ENCODE data around the gene AJM1. TPM values are rescaled to one million over a fixed set of nuclear protein-coding genes. Genes with fewer than 3 reads are reported as not detected.

AJM1 gene
- polyA plus RNA-seq, 3 donors from 2014 or later: 0.09 to 1.00 (median 0.82) TPM

DNA sequence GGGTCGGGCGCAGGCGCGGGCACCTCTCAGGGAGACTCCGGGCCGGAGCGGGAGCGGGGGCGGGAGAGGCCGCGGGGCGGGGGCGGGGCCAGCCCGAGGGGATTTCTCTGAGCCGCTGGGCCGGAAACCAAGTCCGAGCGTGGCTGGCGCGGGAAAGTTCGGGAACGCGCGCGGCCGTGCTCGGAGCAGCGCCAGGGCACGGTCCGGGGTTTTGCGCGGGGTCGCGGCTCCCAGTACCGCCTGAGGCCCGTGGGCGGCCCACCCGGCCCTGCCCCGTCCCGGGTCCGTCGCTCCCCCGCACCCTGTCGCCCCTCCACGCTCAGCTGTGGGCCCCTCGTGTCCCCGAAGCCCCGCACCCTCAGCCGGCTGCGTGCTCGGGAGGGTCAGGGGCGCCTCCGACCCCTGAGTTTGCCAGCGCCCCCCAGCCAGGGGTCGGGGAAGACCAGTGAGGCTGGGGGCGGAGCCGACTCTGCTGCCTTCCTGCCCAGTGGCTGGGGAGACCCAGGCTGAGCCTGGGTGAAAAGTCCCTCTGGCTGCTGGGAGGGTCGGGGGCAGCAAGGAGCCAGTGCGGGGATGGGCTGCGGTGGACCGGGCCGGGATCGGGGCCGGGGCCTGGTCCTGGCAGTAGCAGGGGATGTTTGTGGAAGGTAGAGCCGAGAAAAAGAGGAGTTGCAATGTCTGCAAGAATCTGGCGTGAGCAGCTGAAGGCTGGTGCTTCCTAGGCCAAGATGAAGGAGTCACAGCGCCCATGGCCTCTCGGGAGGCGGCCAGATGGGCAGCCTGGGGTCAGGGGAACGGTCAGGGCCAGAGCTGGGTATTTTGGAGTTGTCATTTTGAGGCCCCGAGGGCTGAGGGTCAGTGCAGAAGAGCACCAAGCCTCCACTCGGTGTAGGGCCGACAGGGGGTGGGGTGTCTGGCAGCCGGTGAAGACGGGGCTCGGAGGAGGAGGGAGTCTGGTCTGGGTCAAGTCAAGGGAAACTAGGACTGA, 44.6 kb downstream of the AJM1 start:
- Mint-ChIP-seq H3K4me1 (peaks cover 23 to 32% of the 10 kb centered on the region in 2 donors), H3K9me3 (no peaks in the 10 kb centered on the region)
- peak in 2 of 3 donors; percentile 24 to 32 for DNase-seq

DNA sequence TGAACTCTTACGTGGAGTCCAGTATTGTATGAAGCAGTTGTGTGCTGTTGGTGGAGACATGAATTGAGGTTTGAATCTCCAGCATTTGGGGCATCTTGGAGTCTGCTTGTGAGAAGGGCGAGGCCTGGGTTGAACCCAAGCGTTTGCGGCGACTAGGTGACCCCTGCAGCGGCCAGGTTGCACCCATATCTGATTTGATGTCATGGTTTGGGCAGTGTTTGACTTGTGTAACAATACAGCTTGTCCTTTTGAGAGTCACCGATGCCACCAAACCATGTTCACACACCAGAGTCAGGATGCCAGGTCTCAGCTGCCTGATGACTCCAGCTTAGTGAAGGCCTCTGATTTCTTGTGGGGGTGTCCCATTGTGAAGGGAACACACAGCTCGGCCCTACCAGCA, 46.2 kb downstream of the AJM1 start:
- no peaks in the 10 kb centered on the region for H3K36me3 Mint-ChIP-seq
- no peak for DNase-seq
- H3K4me3 Mint-ChIP-seq: no peak overlapping the region
- H3K4me1 Mint-ChIP-seq: peaks cover 15 to 24% of the 10 kb centered on the region in 2 donors
- peaks cover 0 to 5% (median 0%) of the 10 kb centered on the region in 3 donors for H3K27me3 Mint-ChIP-seq (ENCODE audit: low read depth in 3 of 3)
- no peaks in the 10 kb centered on the region for H3K9me3 Mint-ChIP-seq
- peak overlapping the region in 1 of 6 donors; percentile 57 for H3K27ac Mint-ChIP-seq

More for the DNA sequence above, 44.6 kb downstream of the AJM1 start:
- Mint-ChIP-seq H3K27me3 (ENCODE audit: low read depth in 3 of 3) (peaks cover 0 to 5% (median 2%) of the 10 kb centered on the region in 3 donors), H3K4me3 (peak overlapping the region; percentile 81 to 89 (median 85)), H3K27ac (peak overlapping the region; percentile 87 to 97 (median 92)), H3K36me3 (no peaks in the 10 kb centered on the region)

DNA sequence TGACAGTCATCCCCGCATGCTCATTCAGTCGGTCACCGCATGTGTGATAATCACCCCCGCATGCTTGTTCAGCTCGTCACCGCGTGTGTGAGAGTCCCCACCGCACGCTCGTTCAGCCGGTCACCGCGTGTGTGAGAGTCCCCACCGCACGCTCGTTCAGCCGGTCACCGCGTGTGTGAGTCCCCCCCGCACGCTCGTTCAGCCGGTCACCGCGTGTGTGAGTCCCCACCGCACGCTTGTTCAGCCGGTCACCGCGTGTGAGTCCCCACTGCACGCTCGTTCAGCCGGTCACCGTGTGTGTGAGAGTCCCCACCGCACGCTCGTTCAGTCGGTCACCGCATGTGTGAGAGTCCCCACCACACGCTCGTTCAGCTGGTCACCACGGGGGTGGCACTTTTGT, 47.6 kb downstream of the AJM1 start:
- peak overlapping the region in 1 of 6 donors; percentile 13 for H3K27ac Mint-ChIP-seq

DNA sequence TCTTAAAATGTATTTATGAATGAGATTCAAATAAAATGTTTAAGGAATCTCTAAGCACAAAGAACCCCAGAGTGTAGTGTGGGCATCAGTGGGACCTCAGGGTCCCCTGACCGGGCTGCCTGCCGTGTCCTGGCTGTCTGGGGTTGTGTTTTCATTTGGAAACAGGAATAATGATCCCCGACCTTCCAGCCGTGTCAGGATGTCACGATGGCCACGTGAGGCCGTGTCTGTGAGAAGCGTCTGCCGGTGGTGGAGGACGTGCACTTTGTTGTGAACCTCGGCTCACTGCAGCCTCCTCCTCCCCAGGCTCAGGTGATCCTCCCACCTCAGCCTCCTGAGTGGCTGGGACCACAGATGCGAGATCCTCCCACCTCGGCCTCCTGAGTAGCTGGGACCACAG, 48.4 kb downstream of the AJM1 start:
- Mint-ChIP-seq H3K9me3 (no peaks in the 10 kb centered on the region), H3K4me3 (no peak overlapping the region), H3K27ac (no peak overlapping the region), H3K4me1 (peaks cover 23% of the 10 kb centered on the region in 2 donors), H3K27me3 (ENCODE audit: low read depth in 3 of 3) (peaks cover 0 to 5% (median 0%) of the 10 kb centered on the region in 3 donors), H3K36me3 (no peaks in the 10 kb centered on the region)
- DNase-seq: no peak

More for the DNA sequence above, 47.6 kb downstream of the AJM1 start:
- Mint-ChIP-seq H3K36me3 (no peaks in the 10 kb centered on the region), H3K9me3 (no peaks in the 10 kb centered on the region), H3K27me3 (ENCODE audit: low read depth in 3 of 3) (peaks cover 0 to 5% (median 0%) of the 10 kb centered on the region in 3 donors), H3K4me3 (no peak overlapping the region), H3K4me1 (peaks cover 23 to 30% of the 10 kb centered on the region in 2 donors)
- DNase-seq: no peak

Other genes with a start within 250 kb of the AJM1 start
- gene EGFL7, start 179.6 kb upstream of the AJM1 start, polyA plus RNA-seq: 1 to 10 TPM in 1 of 3 donors, not detected in 2; 1.6 TPM
- 10 to 100 TPM; 34.0 to 40.9 (median 35.2) TPM for gene AGPAT2, start 155.0 kb upstream of the AJM1 start, polyA plus RNA-seq
- under 1 TPM in 1 of 3 donors, not detected in 2; 0.19 TPM for gene DIPK1B, start 129.9 kb upstream of the AJM1 start, polyA plus RNA-seq
- not detected for gene LCN10, start 99.5 kb upstream of the AJM1 start, polyA plus RNA-seq
- gene LCN6, start 94.0 kb upstream of the AJM1 start, polyA plus RNA-seq: not detected
- gene LCN8, start 84.2 kb upstream of the AJM1 start, polyA plus RNA-seq: under 1 TPM in 1 of 3 donors, not detected in 2; 0.62 TPM
- not detected for gene LCN15, start 78.0 kb upstream of the AJM1 start, polyA plus RNA-seq
- 10 to 100 TPM; 61.2 to 83.3 (median 62.1) TPM for gene TMEM141, start 51.1 kb upstream of the AJM1 start, polyA plus RNA-seq
- gene CCDC183, start 46.1 kb upstream of the AJM1 start, polyA plus RNA-seq: under 1 TPM; 0.37 to 0.46 (median 0.40) TPM
- gene RABL6, start 34.5 kb upstream of the AJM1 start, polyA plus RNA-seq: 10 to 100 TPM in 2 of 3 donors, 1 to 10 TPM in 1; 5.4 to 24.6 (median 11.0) TPM
- 100 to 1,000 TPM; 127 to 212 (median 166) TPM for gene PHPT1, start 6.9 kb downstream of the AJM1 start, polyA plus RNA-seq
- under 1 TPM in 1 of 3 donors, not detected in 2; 0.19 TPM for gene MAMDC4, start 9.9 kb downstream of the AJM1 start, polyA plus RNA-seq
- gene EDF1, start 23.8 kb downstream of the AJM1 start, polyA plus RNA-seq: 100 to 1,000 TPM; 309 to 463 (median 411) TPM
- gene TRAF2, start 44.0 kb downstream of the AJM1 start, polyA plus RNA-seq: 10 to 100 TPM in 2 of 3 donors, 1 to 10 TPM in 1; 7.6 to 32.7 (median 11.0) TPM
- 100 to 1,000 TPM; 120 to 211 (median 120) TPM for gene FBXW5, start 102.3 kb downstream of the AJM1 start, polyA plus RNA-seq
- 1 to 10 TPM; 1.7 to 5.1 (median 2.1) TPM for gene C8G, start 102.8 kb downstream of the AJM1 start, polyA plus RNA-seq
- gene LCN12, start 109.8 kb downstream of the AJM1 start, polyA plus RNA-seq: not detected
- 100 to 1,000 TPM in 2 of 3 donors, 10 to 100 TPM in 1; 93.2 to 201 (median 164) TPM for gene PTGDS, start 135.0 kb downstream of the AJM1 start, polyA plus RNA-seq
- not detected for gene LCNL1, start 140.5 kb downstream of the AJM1 start, polyA plus RNA-seq
- gene PAXX, start 149.9 kb downstream of the AJM1 start, polyA plus RNA-seq: 100 to 1,000 TPM; 135 to 207 (median 182) TPM
- gene CLIC3, start 154.1 kb downstream of the AJM1 start, polyA plus RNA-seq: 100 to 1,000 TPM; 673 to 911 (median 762) TPM
- gene ABCA2, start 185.8 kb downstream of the AJM1 start, polyA plus RNA-seq: 10 to 100 TPM in 1 of 3 donors, 1 to 10 TPM in 2; 2.2 to 34.5 (median 6.3) TPM
- gene FUT7, start 189.6 kb downstream of the AJM1 start, polyA plus RNA-seq: 10 to 100 TPM; 20.6 to 33.0 (median 25.6) TPM
- 1 to 10 TPM in 2 of 3 donors, under 1 TPM in 1; 0.36 to 1.4 (median 1.1) TPM for gene NPDC1, start 203.7 kb downstream of the AJM1 start, polyA plus RNA-seq
- gene ENTPD2, start 211.6 kb downstream of the AJM1 start, polyA plus RNA-seq: not detected
- under 1 TPM; 0.06 to 0.95 (median 0.39) TPM for gene SAPCD2, start 228.1 kb downstream of the AJM1 start, polyA plus RNA-seq
- 1 to 10 TPM; 1.3 to 1.4 (median 1.4) TPM for gene UAP1L1, start 235.0 kb downstream of the AJM1 start, polyA plus RNA-seq
- gene MAN1B1, start 244.5 kb downstream of the AJM1 start, polyA plus RNA-seq: 10 to 100 TPM; 59.7 to 71.8 (median 66.1) TPM

All from immature natural killer cell (primary cell).